Gastrocnemius medialis (tissue), 4 donors: Measurements from ENCODE around the gene LAMC3. TPM values are rescaled to one million over a fixed set of nuclear protein-coding genes. Genes with fewer than 3 reads are reported as not detected.
"Not testable (repeated sequence)": the region's sequence is repeated elsewhere in the genome, so short reads cannot be mapped to it uniquely, and the experiment has no call there.

Experiments
- ATAC-seq, 2 donors: fragments of 150-250 bp; one replicate each; pipeline ENCODE4 v1.9.1; 2016
- DNase-seq, 2 donors: peaks; one replicate each; pipeline ENCODE4 v3.0.0-alpha.2; 2019
- H3K27ac ChIP-seq, 4 donors: fragments of 200-600 bp; sonication (generic); 1 replicate in 1 of 4; 2 replicates in 3 of 4; pipeline ENCODE4 v1.5.1; 2016 to 2018; ENCODE audit warnings: mild to moderate bottlenecking in 2 of 4, moderate library complexity in 1 of 4
- H3K27me3 ChIP-seq, 3 donors: fragments of 200-600 bp; sonication (generic) in 2 of 3; 1 replicate in 1 of 3; 2 replicates in 2 of 3; pipeline versions ENCODE4 v1.5.1 to v1.6.0; 2016 to 2019; ENCODE audit warnings: mild to moderate bottlenecking in 1 of 3, moderate library complexity in 1 of 3
- H3K36me3 ChIP-seq, 2 donors: fragments of 200-600 bp; sonication (generic) in 1 of 2; one replicate each; pipeline ENCODE4 v1.5.1; 2017 to 2018
- H3K4me1 ChIP-seq, 2 donors: fragments of 200-600 bp; sonication (generic) in 1 of 2; one replicate each; pipeline ENCODE4 v1.5.1; 2016 to 2017; ENCODE audit warnings: mild to moderate bottlenecking in 2 of 2
- H3K4me3 ChIP-seq, 4 donors: fragments of 200-600 bp; sonication (generic) in 3 of 4; 1 replicate in 1 of 4; 2 replicates in 3 of 4; pipeline ENCODE4 v1.5.1; 2016 to 2019; ENCODE audit warnings: mild to moderate bottlenecking in 2 of 4
- H3K9me3 ChIP-seq, 3 donors: fragments of 200-600 bp; sonication (generic) in 2 of 3; 1 replicate in 1 of 3; 2 replicates in 2 of 3; pipeline ENCODE4 v1.5.1; 2016 to 2019
- POLR2A ChIP-seq, 2 donors: fragments of 450-650 bp; IDR thresholded peaks; one replicate each; pipeline ENCODE4 v1.6.1; 2017; ENCODE audit warnings: antibody characterized with exemption in 2 of 2, mild to moderate bottlenecking in 2 of 2, moderate library complexity in 2 of 2
- in situ Hi-C, 4 donors: fragments of 200-750 bp; cut with MboI; loops; one replicate each; pipeline versions ENCODE4 v1.15.0 to v1.8.0; 2017; ENCODE audit warnings: low sequenced_read_pairs in 4 of 4
- intact Hi-C: fragments of 100-400 bp; cut with DNase I; formaldehyde crosslinking; loops from one replicate; pipeline ENCODE4 v1.15.1; 2023; ENCODE audit warnings: low total_unique reads
- total RNA-seq, 4 donors: library from RNA; depleted of rRNA; stranded (reverse); fragments of >200 nt; gene quantifications; one replicate each; pipeline versions ENCODE4 v1.1.0 to v1.2.3, GENCODE V29; 2016
- TF ChIP-seq, protein P1 (sequence below), 5 experiments: fragments of 450-650 bp in 3 of 5; fragments of 200-600 bp in 2 of 5; sonication (generic) in 2 of 5; IDR thresholded peaks in 4 of 5; conservative IDR thresholded peaks in 1 of 5; 1 replicate in 4 of 5; 2 replicates in 1 of 5; pipeline ENCODE4 v1.5.1; 2016 to 2019; ENCODE audit warnings: antibody characterized with exemption in 5 of 5, mild to moderate bottlenecking in 3 of 5, moderate library complexity in 3 of 5

Gene LAMC3
- total RNA-seq, 4 donors from 2014 or later: 0.07 to 1.5 (median 0.72) TPM

- H3K4me1 ChIP-seq: no peaks in the 10 kb centered on the region
- ATAC-seq (no peak), DNase-seq (no peak)
- H3K27ac ChIP-seq: peak overlapping the region in 3 of 4 donors; percentile 22 to 72 (median 54)
- H3K9me3 ChIP-seq: no peaks in the 10 kb centered on the region
- intact Hi-C loops: no loop called here
- H3K27me3 ChIP-seq: peaks cover 27 to 34% (median 32%) of the 10 kb centered on the region in 3 donors
- TF ChIP-seq POLR2A (IDR thresholded peaks at IDR 0.05): no peak
- TF ChIP-seq, protein P1, sequence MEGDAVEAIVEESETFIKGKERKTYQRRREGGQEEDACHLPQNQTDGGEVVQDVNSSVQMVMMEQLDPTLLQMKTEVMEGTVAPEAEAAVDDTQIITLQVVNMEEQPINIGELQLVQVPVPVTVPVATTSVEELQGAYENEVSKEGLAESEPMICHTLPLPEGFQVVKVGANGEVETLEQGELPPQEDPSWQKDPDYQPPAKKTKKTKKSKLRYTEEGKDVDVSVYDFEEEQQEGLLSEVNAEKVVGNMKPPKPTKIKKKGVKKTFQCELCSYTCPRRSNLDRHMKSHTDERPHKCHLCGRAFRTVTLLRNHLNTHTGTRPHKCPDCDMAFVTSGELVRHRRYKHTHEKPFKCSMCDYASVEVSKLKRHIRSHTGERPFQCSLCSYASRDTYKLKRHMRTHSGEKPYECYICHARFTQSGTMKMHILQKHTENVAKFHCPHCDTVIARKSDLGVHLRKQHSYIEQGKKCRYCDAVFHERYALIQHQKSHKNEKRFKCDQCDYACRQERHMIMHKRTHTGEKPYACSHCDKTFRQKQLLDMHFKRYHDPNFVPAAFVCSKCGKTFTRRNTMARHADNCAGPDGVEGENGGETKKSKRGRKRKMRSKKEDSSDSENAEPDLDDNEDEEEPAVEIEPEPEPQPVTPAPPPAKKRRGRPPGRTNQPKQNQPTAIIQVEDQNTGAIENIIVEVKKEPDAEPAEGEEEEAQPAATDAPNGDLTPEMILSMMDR (IDR thresholded peaks at IDR 0.05 in 4 of 5, conservative IDR thresholded peaks at IDR 0.05 in 1 of 5): no peak
- H3K36me3 ChIP-seq: no peaks in the 10 kb centered on the region
- in situ Hi-C loops: no loop called here
- no peak overlapping the region for H3K4me3 ChIP-seq
Measured at GRCh38 chr9:131099102-131099606, 90.2 kb downstream of the LAMC3 start.

DNA sequence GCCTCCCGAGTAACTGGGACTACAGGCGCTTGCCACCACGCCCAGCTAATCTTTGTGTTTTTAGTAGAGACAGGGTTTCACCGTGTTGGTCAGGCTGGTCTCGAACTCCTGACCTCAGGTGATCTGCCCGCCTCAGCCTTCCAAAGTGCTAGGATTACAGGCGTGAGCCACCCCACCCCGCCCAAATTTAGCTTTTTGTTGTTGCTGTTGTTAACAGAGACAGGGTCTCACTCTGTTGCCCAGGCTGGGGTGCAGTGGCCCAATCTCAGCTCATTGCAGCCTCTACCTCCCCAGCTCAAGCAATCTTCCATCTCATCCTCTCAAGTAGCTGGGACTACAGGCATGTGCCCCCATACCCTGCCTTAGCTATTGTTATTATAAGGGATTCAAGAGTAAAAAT is 90.9 kb downstream of the LAMC3 start:
- H3K36me3 ChIP-seq, in situ Hi-C loops, H3K4me3 ChIP-seq, ATAC-seq, H3K4me1 ChIP-seq, intact Hi-C loops, DNase-seq, H3K9me3 ChIP-seq: not testable (repeated sequence)
- Histone ChIP-seq H3K27me3 (peaks cover 21 to 28% (median 26%) of the 10 kb centered on the region in 3 donors), H3K27ac (peak overlapping the region in 2 of 4 donors; percentile 18)

DNA sequence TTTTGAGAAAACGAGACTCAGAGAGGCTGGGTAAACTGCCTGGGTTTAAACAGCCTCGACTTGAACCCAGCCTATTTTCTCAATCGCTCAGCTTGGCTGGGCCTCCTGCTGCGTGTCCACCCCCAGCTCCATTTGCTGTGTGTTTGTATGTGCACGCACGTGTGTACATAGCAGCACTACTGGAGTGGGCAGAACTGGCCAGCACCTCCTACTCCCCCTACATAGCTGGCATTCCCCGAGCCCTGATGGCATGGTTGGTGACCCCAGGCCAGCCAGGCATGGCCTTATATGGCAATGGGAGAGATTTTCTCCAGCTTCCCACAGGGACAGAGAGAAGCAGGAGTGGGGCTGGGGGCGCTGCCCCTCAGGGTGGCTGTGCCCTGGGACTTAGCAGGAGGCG is 91.5 kb downstream of the LAMC3 start:
- H3K36me3 ChIP-seq: no peaks in the 10 kb centered on the region
- peak overlapping the region in 1 of 4 donors; percentile 18 for H3K27ac ChIP-seq
- in situ Hi-C loops: no loop called here
- TF ChIP-seq, protein P1 (IDR thresholded peaks at IDR 0.05 in 4 of 5, conservative IDR thresholded peaks at IDR 0.05 in 1 of 5): no peak
- no peak for TF ChIP-seq POLR2A (IDR thresholded peaks at IDR 0.05)
- no peaks in the 10 kb centered on the region for H3K4me1 ChIP-seq
- ATAC-seq (no peak), DNase-seq (no peak)
- H3K9me3 ChIP-seq: no peaks in the 10 kb centered on the region
- no peak overlapping the region for H3K4me3 ChIP-seq
- intact Hi-C loops: no loop called here
- peaks cover 17 to 23% (median 22%) of the 10 kb centered on the region in 3 donors for H3K27me3 ChIP-seq

DNA sequence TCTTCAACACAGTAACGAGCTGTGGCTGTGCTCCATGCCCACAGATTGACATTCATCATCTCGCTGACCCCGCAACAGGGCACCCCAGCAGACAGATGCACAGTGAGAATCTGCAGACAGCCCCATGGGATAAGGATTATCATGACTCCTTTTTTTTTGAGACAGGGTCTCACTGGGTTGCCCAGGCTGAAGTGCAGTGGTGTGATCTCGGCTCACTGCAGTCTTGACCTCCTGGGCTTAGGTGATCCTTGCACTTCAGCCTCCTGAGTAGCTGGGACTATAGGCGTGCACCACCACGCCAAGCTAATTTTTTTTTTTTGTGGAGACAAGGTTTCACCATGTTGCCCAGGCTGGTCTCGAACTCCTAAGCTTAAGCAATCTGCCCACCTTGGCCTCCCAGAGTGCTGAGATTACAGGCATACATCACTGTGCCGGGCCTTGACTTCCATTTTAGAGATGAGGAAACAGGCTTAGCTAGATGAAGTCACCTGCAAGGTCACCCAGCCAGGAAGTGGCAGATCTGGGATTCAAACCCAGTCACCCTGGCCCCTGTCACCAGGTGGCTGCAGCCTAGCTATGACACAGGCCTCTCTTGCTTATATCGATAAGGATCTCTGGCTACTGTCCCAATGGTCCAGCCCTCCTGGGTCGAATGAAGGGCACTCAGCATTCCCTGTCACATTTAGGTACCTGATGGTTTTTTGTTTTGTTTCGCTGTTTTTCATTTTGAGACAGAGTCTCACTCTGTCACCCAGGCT is 92.4 kb downstream of the LAMC3 start:
- Histone ChIP-seq H3K9me3 (no peaks in the 10 kb centered on the region), H3K27me3 (peaks cover 11 to 17% (median 14%) of the 10 kb centered on the region in 3 donors), H3K4me1 (no peaks in the 10 kb centered on the region), H3K36me3 (no peaks in the 10 kb centered on the region), H3K4me3 (no peak overlapping the region), H3K27ac (peak overlapping the region in 2 of 4 donors; percentile 25 to 43)
- in situ Hi-C loops (no loop called here), intact Hi-C loops (no loop called here)
- no peak for DNase-seq
- ATAC-seq: no peak
- TF ChIP-seq, protein P1 (IDR thresholded peaks at IDR 0.05 in 4 of 5, conservative IDR thresholded peaks at IDR 0.05 in 1 of 5): no peak
- TF ChIP-seq POLR2A (IDR thresholded peaks at IDR 0.05): no peak

DNA sequence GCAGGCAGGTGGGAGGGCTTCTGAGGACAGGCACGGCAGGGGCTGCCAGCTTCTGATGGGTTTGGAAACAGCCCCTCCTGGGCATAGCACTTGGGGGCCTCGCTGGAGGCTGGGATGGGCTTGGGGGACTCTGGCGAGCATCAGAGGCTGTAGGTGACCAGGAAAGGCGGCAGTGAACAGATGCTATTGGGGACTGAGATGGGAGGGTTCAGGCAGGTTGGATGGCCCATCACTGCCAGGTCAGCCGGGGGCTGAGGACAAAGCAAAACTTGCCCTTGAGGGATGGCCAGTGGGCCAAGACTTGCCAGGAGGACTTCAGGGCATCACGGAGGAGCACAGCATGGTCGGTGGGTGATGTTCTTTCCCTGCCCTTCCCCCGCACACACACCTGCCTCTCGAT is 94.0 kb downstream of the LAMC3 start:
- Histone ChIP-seq H3K4me3 (peak overlapping the region in 1 of 4 donors; percentile 5), H3K36me3 (no peaks in the 10 kb centered on the region), H3K27me3 (peaks cover 0 to 5% (median 4%) of the 10 kb centered on the region in 3 donors), H3K9me3 (no peaks in the 10 kb centered on the region), H3K27ac (peak overlapping the region in 3 of 4 donors; percentile 47 to 55 (median 54)), H3K4me1 (no peaks in the 10 kb centered on the region)
- TF ChIP-seq POLR2A (IDR thresholded peaks at IDR 0.05): no peak
- TF ChIP-seq, protein P1 (IDR thresholded peaks at IDR 0.05 in 4 of 5, conservative IDR thresholded peaks at IDR 0.05 in 1 of 5): no peak
- in situ Hi-C loops: no loop called here
- no peak for DNase-seq
- ATAC-seq: no peak
- intact Hi-C loops: no loop called here
